CD4-positive, alpha-beta T cell (primary cell): ENCODE data around the gene GLCE. TPM values are rescaled to one million over a fixed set of nuclear protein-coding genes. Genes with fewer than 3 reads are reported as not detected.
"Not testable (repeated sequence)": the region's sequence is repeated elsewhere in the genome, so short reads cannot be mapped to it uniquely, and the experiment has no call there.

Experiments used
- ATAC-seq: fragments of 200-7000 bp; cut with Tn5 transposase; one replicate; pipeline ENCODE4 v1.10.0; 2022; ENCODE audit warnings: mild to moderate bottlenecking; ENCODE audit not compliant: poor library complexity
- CTCF ChIA-PET: fragments of 350-600 bp; sonication (Branson Sonifier 250); formaldehyde crosslinking; loops from one replicate; lab custom pipeline; 2021; ENCODE audit warnings: antibody characterized with exemption, inconsistent platforms; lab: Charles Lee
- POLR2A ChIA-PET: fragments of 350-600 bp; sonication (Branson Sonifier 250); formaldehyde crosslinking; loops from one replicate; lab custom pipeline; 2021; ENCODE audit warnings: antibody characterized with exemption, inconsistent platforms; lab: Charles Lee
- DNase-seq, 14 experiments: peaks; one replicate each; pipeline ENCODE4 v3.0.0-alpha.2; 2013 to 2020; ENCODE audit warnings: mixed read lengths in 2 of 14
- H3K27ac ChIP-seq, 2 donors: one replicate each; pipeline versions ENCODE4 v1.5.1 to v1.7.0; 2013; ENCODE audit warnings: low read length in 2 of 2, low read depth in 1 of 2, mild to moderate bottlenecking in 1 of 2
- H3K27me3 ChIP-seq, 2 experiments: 1 replicate in 1 of 2; 2 replicates in 1 of 2; pipeline versions ENCODE4 v1.6.1 to v1.7.0; 2013; ENCODE audit warnings: low read length in 2 of 2, control low read depth in 1 of 2, mild to moderate bottlenecking in 1 of 2, moderate library complexity in 1 of 2; ENCODE audit not compliant: insufficient read depth in 2 of 2, control insufficient read depth in 1 of 2
- H3K36me3 ChIP-seq: one replicate; pipeline ENCODE4 v1.6.1; 2013; ENCODE audit warnings: low read length, control low read depth; ENCODE audit not compliant: insufficient read depth
- H3K4me1 ChIP-seq: one replicate; pipeline ENCODE4 v1.6.1; 2013; ENCODE audit warnings: low read length, control low read depth; ENCODE audit not compliant: insufficient read depth
- H3K4me3 ChIP-seq: one replicate; pipeline ENCODE4 v1.5.1; 2013; ENCODE audit warnings: mild to moderate bottlenecking, low read length, moderate library complexity
- H3K9me3 ChIP-seq, 2 experiments: 1 replicate in 1 of 2; 2 replicates in 1 of 2; pipeline versions ENCODE4 v1.6.1 to v1.7.0; 2013; ENCODE audit warnings: low read length in 2 of 2, mild to moderate bottlenecking in 2 of 2, control low read depth in 1 of 2, moderate library complexity in 1 of 2; ENCODE audit not compliant: control insufficient read depth in 1 of 2, insufficient read depth in 1 of 2
- H3K27ac Mint-ChIP-seq: one replicate; pipeline ENCODE4 v1.8.0; 2020; ENCODE audit warnings: mixed read lengths
- H3K27me3 Mint-ChIP-seq: one replicate; pipeline ENCODE4 v1.8.0; 2021; ENCODE audit warnings: mixed read lengths
- H3K36me3 Mint-ChIP-seq: one replicate; pipeline ENCODE4 v1.8.0; 2021; ENCODE audit warnings: low read depth, mixed read lengths
- H3K4me1 Mint-ChIP-seq: one replicate; pipeline ENCODE4 v1.8.0; 2021; ENCODE audit warnings: low read depth, mixed read lengths
- H3K4me3 Mint-ChIP-seq: one replicate; pipeline ENCODE4 v1.8.0; 2020; ENCODE audit warnings: mild to moderate bottlenecking, mixed read lengths
- H3K9me3 Mint-ChIP-seq: one replicate; pipeline ENCODE4 v1.8.0; 2020; ENCODE audit warnings: mixed read lengths
- CTCF ChIP-seq: fragments of 200-600 bp; IDR thresholded peaks from one replicate; pipeline ENCODE4 v1.8.0; 2022; ENCODE audit warnings: antibody characterized with exemption, mild to moderate bottlenecking
- intact Hi-C, 2 experiments: fragments of 100-400 bp; cut with DNase I in 1 of 2; cut with micrococcal nuclease in 1 of 2; formaldehyde crosslinking; loops; one replicate each; pipeline versions ENCODE4 v1.15.1 to v1.9.0; 2023 to 2025; cut with DNase I, micrococcal nuclease
- total RNA-seq, 174 experiments: library from RNA in 2 of 174; stranded (reverse) in 2 of 174; gene quantifications; one replicate each; pipeline ENCODE4 v1.2.3 and lab custom pipeline; 2021 to 2026

Gene GLCE
- total RNA-seq, 2 experiments from 2014 or later = 3.2 TPM

GRCh38 chr15:69150841-69151240 is 9.6 kb upstream of the GLCE start:
- no peaks in the 10 kb centered on the region for H3K36me3 ChIP-seq
- Mint-ChIP-seq H3K36me3 (no peaks in the 10 kb centered on the region), H3K4me1 (no peaks in the 10 kb centered on the region), H3K9me3 (no peaks in the 10 kb centered on the region), H3K4me3 (no peak overlapping the region), H3K27ac (no peak overlapping the region), H3K27me3 (peaks cover 78% of the 10 kb centered on the region)
- ATAC-seq (no peak), DNase-seq (no peak)
- ChIA-PET POLR2A (no interaction called here), CTCF (no interaction called here)
- no peaks in the 10 kb centered on the region for H3K9me3 ChIP-seq
- no peak for TF ChIP-seq CTCF
- intact Hi-C loops = no loop called here
- H3K4me1 ChIP-seq = no peaks in the 10 kb centered on the region
- no peak overlapping the region for H3K4me3 ChIP-seq
- H3K27me3 ChIP-seq = peaks cover 21 to 26% of the 10 kb centered on the region in 2 experiments
- H3K27ac ChIP-seq = no peak overlapping the region

DNA sequence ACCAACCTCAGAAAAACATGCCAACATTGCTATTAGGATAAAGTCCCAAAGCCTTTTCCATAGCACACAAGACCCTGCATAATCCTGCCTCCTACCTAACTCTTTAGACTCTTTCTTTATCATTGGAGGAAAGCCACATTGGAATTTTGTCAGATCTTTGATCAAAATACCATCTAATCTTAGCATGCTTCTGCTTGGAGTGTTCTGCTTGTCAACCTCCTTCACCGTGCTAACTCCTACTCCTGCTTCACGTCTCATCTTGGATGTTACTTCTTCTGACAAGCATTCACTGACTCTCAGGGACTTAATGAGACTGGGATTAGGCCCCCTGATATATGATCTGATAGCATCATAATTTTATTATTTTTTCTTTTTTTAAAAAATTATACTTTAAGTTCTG is 7.4 kb upstream of the GLCE start:
- intact Hi-C loops = no loop called here
- TF ChIP-seq CTCF = no peak
- no peak for ATAC-seq
- DNase-seq = no peak
- CTCF ChIA-PET = no interaction called here
- Histone ChIP-seq H3K27ac (no peak overlapping the region), H3K36me3 (no peaks in the 10 kb centered on the region), H3K27me3 (peaks cover 19 to 24% of the 10 kb centered on the region in 2 experiments), H3K4me3 (no peak overlapping the region), H3K4me1 (no peaks in the 10 kb centered on the region), H3K9me3 (no peaks in the 10 kb centered on the region)
- Mint-ChIP-seq H3K9me3 (no peaks in the 10 kb centered on the region), H3K27ac (no peak overlapping the region), H3K4me3 (no peak overlapping the region), H3K36me3 (no peaks in the 10 kb centered on the region), H3K27me3 (peaks cover 57% of the 10 kb centered on the region), H3K4me1 (no peaks in the 10 kb centered on the region)
- POLR2A ChIA-PET = no interaction called here

- H3K4me3 ChIP-seq, H3K36me3 ChIP-seq, H3K4me1 ChIP-seq, H3K9me3 Mint-ChIP-seq, intact Hi-C loops, CTCF ChIA-PET, H3K4me3 Mint-ChIP-seq, POLR2A ChIA-PET, DNase-seq, H3K27ac Mint-ChIP-seq, H3K36me3 Mint-ChIP-seq, H3K9me3 ChIP-seq, H3K4me1 Mint-ChIP-seq, ATAC-seq, H3K27ac ChIP-seq: not testable (repeated sequence)
- peaks cover 51% of the 10 kb centered on the region for H3K27me3 Mint-ChIP-seq
- H3K27me3 ChIP-seq = peaks cover 14 to 20% of the 10 kb centered on the region in 2 experiments
Measured at GRCh38 chr15:69153587-69153986, 6.8 kb upstream of the GLCE start.

- ATAC-seq = no peak
- no peak for DNase-seq
- Mint-ChIP-seq H3K27me3 (peaks cover 50% of the 10 kb centered on the region), H3K27ac (no peak overlapping the region), H3K4me3 (no peak overlapping the region), H3K9me3 (no peaks in the 10 kb centered on the region), H3K36me3 (no peaks in the 10 kb centered on the region), H3K4me1 (no peaks in the 10 kb centered on the region)
- Histone ChIP-seq H3K4me3 (no peak overlapping the region), H3K27me3 (peaks cover 10 to 20% of the 10 kb centered on the region in 2 experiments), H3K4me1 (no peaks in the 10 kb centered on the region), H3K36me3 (no peaks in the 10 kb centered on the region), H3K27ac (no peak overlapping the region), H3K9me3 (no peaks in the 10 kb centered on the region)
- ChIA-PET POLR2A (no interaction called here), CTCF (no interaction called here)
- no peak for TF ChIP-seq CTCF
- intact Hi-C loops = no loop called here
Measured at GRCh38 chr15:69154078-69154477, 6.4 kb upstream of the GLCE start.
